ENCODE results near the gene HERC4. TPM values are rescaled to one million over a fixed set of nuclear protein-coding genes. Genes with fewer than 3 reads are reported as not detected.

HERC4 gene, protein sequence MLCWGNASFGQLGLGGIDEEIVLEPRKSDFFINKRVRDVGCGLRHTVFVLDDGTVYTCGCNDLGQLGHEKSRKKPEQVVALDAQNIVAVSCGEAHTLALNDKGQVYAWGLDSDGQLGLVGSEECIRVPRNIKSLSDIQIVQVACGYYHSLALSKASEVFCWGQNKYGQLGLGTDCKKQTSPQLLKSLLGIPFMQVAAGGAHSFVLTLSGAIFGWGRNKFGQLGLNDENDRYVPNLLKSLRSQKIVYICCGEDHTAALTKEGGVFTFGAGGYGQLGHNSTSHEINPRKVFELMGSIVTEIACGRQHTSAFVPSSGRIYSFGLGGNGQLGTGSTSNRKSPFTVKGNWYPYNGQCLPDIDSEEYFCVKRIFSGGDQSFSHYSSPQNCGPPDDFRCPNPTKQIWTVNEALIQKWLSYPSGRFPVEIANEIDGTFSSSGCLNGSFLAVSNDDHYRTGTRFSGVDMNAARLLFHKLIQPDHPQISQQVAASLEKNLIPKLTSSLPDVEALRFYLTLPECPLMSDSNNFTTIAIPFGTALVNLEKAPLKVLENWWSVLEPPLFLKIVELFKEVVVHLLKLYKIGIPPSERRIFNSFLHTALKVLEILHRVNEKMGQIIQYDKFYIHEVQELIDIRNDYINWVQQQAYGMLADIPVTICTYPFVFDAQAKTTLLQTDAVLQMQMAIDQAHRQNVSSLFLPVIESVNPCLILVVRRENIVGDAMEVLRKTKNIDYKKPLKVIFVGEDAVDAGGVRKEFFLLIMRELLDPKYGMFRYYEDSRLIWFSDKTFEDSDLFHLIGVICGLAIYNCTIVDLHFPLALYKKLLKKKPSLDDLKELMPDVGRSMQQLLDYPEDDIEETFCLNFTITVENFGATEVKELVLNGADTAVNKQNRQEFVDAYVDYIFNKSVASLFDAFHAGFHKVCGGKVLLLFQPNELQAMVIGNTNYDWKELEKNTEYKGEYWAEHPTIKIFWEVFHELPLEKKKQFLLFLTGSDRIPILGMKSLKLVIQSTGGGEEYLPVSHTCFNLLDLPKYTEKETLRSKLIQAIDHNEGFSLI
- total RNA-seq: 43.0 TPM
- long read RNA-seq, full-length matches to known transcripts: 26 of 46 reads
- long read RNA-seq, partial matches to known transcripts: 10 of 46 reads
- long read RNA-seq, other reads (novel, unspliced or antisense): 10 of 46 reads

GRCh38 chr10:68074775-68075549, at the start of gene HERC4:
Gene HERC4 (minus strand): TSS chr10:68075283. CDS start chr10:68073108, 2,175 bp downstream.
- peak; percentile 98 for DNase-seq (ENCODE audit: low spot score)
- intact Hi-C loops (cut with DNase I): loop anchor here (1.0 to 10.0 kb wide), 2 partner anchors 191 to 260 kb away; partner anchors contain the start of genes HNRNPH3, PBLD and SIRT1

- no peak for DNase-seq (ENCODE audit: low spot score)
- intact Hi-C loops (cut with DNase I): no loop called here
Observed at GRCh38 chr10:68124718-68125117, 49.6 kb upstream of the HERC4 start.

GRCh38 chr10:68121852-68122251, 46.8 kb upstream of the HERC4 start:
- no peak for DNase-seq (ENCODE audit: low spot score)
- intact Hi-C loops (cut with DNase I): no loop called here

- intact Hi-C loops (cut with DNase I): no loop called here
- no peak for DNase-seq (ENCODE audit: low spot score)
Observed at GRCh38 chr10:68121020-68121743, 46.1 kb upstream of the HERC4 start.

DNA sequence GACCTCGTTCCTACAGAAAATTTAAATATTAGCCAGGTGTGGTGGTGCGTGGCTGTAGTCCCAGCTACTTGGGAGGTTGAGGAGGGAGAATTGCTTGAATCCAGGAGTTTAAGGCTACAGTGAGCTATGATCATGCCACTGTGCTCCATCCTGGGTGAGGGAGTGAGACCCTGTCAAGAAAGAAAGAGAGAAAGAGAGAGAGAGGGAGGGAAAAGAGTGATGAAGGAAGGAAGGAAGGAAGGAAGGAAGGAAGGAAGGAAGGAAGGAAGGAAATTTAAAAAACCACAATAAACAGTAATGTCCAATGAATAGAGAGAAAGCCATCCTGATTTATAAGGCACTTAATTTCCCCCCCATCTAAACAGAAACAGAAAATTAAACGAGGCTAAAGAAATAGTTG, 43.6 kb upstream of the HERC4 start:
- intact Hi-C loops (cut with DNase I): no loop called here
- no peak for DNase-seq (ENCODE audit: low spot score)

GRCh38 chr10:68112837-68113236, 37.8 kb upstream of the HERC4 start:
- intact Hi-C loops (cut with DNase I): no loop called here
- DNase-seq (ENCODE audit: low spot score): no peak

- no peak for DNase-seq (ENCODE audit: low spot score)
- intact Hi-C loops (cut with DNase I): loop anchor here (2.0 kb wide), 1 partner anchor 43 kb away; no protein-coding TSS in a partner anchor
Observed at GRCh38 chr10:68111584-68111983, 36.5 kb upstream of the HERC4 start.

GRCh38 chr10:68110027-68110426, 34.9 kb upstream of the HERC4 start:
- no peak for DNase-seq (ENCODE audit: low spot score)
- intact Hi-C loops (cut with DNase I): loop anchor here (2.0 kb wide), 1 partner anchor 45 kb away; no protein-coding TSS in a partner anchor

DNA sequence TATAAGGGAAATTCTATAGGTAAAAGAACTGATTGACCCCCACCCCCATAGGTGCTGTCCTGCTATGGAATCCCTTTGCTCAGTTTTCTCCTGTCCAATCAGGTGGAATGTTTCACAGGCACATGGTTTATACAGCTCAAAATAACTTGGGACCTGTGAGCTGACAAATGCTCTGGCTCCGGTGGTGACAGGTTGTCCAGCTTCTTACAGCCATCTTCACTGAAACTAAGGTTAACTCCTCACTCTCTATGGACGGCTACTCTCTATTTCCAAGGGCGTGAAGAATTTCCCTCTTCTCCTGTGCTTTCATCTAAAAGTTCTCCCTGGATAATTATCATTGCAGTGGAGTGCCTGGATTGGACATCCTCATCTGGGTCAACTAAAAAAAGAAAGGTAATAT, 34.2 kb upstream of the HERC4 start, which contains the start of gene MYPN:
Gene MYPN, plus strand, starts transcription at position 158 of the 400 bp plus-strand sequence. CDS start 11,951 bp downstream, outside the sequence.
- intact Hi-C loops (cut with DNase I): no loop called here

GRCh38 chr10:68108653-68109052, 33.6 kb upstream of the HERC4 start:
- intact Hi-C loops (cut with DNase I): no loop called here
- no peak for DNase-seq (ENCODE audit: low spot score)

More for the DNA sequence above, 34.2 kb upstream of the HERC4 start, which contains the start of gene MYPN:
- DNase-seq (ENCODE audit: low spot score): no peak

DNA sequence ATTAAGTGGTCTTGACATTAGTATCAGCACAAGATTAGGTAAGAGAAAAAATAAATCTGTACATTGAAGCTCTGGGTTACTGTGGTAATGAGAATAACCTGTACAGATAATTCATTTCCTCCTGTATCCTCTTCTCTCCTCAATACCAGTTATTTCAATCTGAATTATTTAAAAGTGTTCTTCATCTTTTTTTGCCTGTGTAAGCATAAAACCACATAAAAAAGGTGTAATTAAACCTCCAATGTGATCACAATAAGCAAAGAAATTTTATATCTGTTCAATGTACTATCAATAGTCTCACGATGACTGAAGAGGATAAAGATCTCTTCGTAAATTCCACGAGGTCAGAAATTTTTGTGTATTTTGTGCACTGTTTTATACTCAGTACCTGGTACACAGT, 33.0 kb upstream of the HERC4 start:
- DNase-seq (ENCODE audit: low spot score): no peak
- intact Hi-C loops (cut with DNase I): no loop called here

GRCh38 chr10:68107651-68108050, 32.6 kb upstream of the HERC4 start:
- DNase-seq (ENCODE audit: low spot score): no peak
- intact Hi-C loops (cut with DNase I): no loop called here

DNA sequence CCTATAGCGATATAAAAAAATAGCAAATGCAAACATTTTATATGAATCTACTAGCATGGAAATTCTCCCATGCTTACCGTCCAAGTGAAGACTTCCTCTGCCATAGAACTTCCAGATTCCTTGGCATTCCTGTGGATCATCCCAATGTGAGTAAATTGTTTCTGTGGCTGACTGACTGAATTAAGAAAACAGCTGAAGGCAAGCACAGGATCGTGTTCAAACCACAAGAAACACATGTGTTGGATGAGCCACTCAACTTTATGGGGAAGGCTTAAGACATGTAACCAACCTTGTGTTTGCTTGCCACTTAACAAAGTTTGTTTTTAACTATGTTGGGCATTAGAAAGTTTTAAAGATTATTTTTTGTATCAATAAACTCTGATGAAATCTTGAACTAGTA, 31.6 kb upstream of the HERC4 start:
- DNase-seq (ENCODE audit: low spot score): no peak
- intact Hi-C loops (cut with DNase I): no loop called here

- DNase-seq (ENCODE audit: low spot score): no peak
- intact Hi-C loops (cut with DNase I): no loop called here
Observed at GRCh38 chr10:68105820-68106219, 30.7 kb upstream of the HERC4 start.

- DNase-seq (ENCODE audit: low spot score): no peak
- intact Hi-C loops (cut with DNase I): loop anchor here (5.0 kb wide), 1 partner anchor 33 kb away; no protein-coding TSS in a partner anchor
Observed at GRCh38 chr10:68103901-68104300, 28.8 kb upstream of the HERC4 start.

DNA sequence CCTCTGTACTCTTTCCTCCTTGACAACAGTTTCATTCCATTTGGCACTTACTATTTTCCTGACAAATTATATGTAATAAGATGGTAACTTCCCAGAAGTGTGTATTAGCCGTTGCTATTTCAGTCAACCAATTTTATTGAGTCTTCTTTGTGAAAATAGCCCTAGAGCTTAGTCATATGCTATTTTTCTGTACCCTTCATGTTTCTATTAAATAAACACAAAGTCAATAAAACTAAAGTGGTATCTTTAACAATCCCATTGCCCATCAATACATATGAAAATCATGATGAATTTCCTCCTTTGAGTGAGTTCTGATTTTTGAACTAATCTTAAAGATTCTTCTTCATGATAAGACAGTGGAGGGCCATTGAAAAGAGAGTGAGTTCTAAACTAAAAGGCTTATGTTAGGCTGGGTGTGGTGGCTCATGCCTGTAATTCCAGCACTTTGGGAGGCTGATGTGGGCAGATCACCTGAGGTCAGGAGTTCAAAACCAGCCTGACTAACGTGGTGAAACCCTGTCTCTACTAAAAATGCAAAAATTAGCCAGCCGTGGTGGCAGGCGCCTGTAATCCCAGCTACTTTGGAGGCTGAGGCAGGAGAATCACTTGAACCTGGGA, 28.3 kb upstream of the HERC4 start:
- no peak for DNase-seq (ENCODE audit: low spot score)
- intact Hi-C loops (cut with DNase I): loop anchor here (5.0 kb wide), 1 partner anchor 34 kb away; no protein-coding TSS in a partner anchor

GRCh38 chr10:68101066-68101465, 26.0 kb upstream of the HERC4 start:
- intact Hi-C loops (cut with DNase I): loop anchor here (5.0 kb wide), 1 partner anchor 36 kb away; no protein-coding TSS in a partner anchor

GRCh38 chr10:68099736-68100135, 24.7 kb upstream of the HERC4 start:
- no peak for DNase-seq (ENCODE audit: low spot score)
- intact Hi-C loops (cut with DNase I): loop anchor here (5.0 kb wide), 1 partner anchor 38 kb away; no protein-coding TSS in a partner anchor

More at GRCh38 chr10:68101066-68101465, 26.0 kb upstream of the HERC4 start:
- DNase-seq (ENCODE audit: low spot score): no peak

All from cardiac septum (tissue), 1 donor.